PC-3 (cell line): ENCODE results near the gene ZCWPW1. TPM values are rescaled to one million over a fixed set of nuclear protein-coding genes. Genes with fewer than 3 reads are reported as not detected.
"Not testable (repeated sequence)": the region's sequence is repeated elsewhere in the genome, so short reads cannot be mapped to it uniquely, and the experiment has no call there.

Experiments
- ATAC-seq: fragments of 200-7000 bp; cut with Tn5 transposase; 2 replicates; pipeline ENCODE4 v1.9.1; 2020; ENCODE audit warnings: mild to moderate bottlenecking, moderate library complexity
- BruUV-seq: library from RNA; stranded (reverse); fragments of 400-500 nt; replicated peaks from 2 replicates; lab custom pipeline; 2021; lab: Mats Ljungman, UMichigan
- CTCF ChIA-PET: fragments of 300-600 bp; sonication (Branson Sonifier 250); formaldehyde crosslinking; loops from one replicate; lab custom pipeline; 2022; ENCODE audit warnings: antibody characterized with exemption; lab: Charles Lee
- POLR2A ChIA-PET: fragments of 300-600 bp; sonication (Branson Sonifier 250); formaldehyde crosslinking; loops from one replicate; lab custom pipeline; 2022; ENCODE audit warnings: antibody characterized with exemption; ENCODE audit not compliant: unreplicated experiment; lab: Charles Lee
- DNase-seq: peaks from one replicate; pipeline ENCODE4 v3.0.0-alpha.2; 2015
- H2AFZ ChIP-seq: fragments of 300-600 bp; sonication (generic); 2 replicates; pipeline ENCODE4 v1.6.0; 2016; ENCODE audit warnings: antibody characterized with exemption, low read length
- H3F3A ChIP-seq: fragments of 300-600 bp; sonication (generic); one replicate; pipeline ENCODE4 v1.6.0; 2017; ENCODE audit warnings: antibody characterized with exemption, low read length, control low read depth, mild to moderate bottlenecking; ENCODE audit not compliant: unreplicated experiment
- H3K27ac ChIP-seq: fragments of 300-600 bp; sonication (generic); 2 replicates; pipeline ENCODE4 v1.5.1; 2016; ENCODE audit warnings: mild to moderate bottlenecking, low read length
- H3K27me3 ChIP-seq: fragments of 300-600 bp; sonication (generic); 2 replicates; pipeline ENCODE4 v1.6.1; 2016; ENCODE audit warnings: low read length, mixed read lengths
- H3K36me3 ChIP-seq: fragments of 300-600 bp; sonication (generic); 2 replicates; pipeline ENCODE4 v1.6.1; 2016; ENCODE audit warnings: low read depth, mixed run types, low read length, mixed read lengths
- H3K4me1 ChIP-seq: fragments of 300-600 bp; sonication (generic); 2 replicates; pipeline ENCODE4 v1.5.1; 2016; ENCODE audit warnings: low read length; ENCODE audit not compliant: insufficient read depth
- H3K4me2 ChIP-seq: fragments of 300-600 bp; sonication (generic); 2 replicates; pipeline ENCODE4 v1.6.0; 2016; ENCODE audit warnings: low read length
- H3K4me3 ChIP-seq: fragments of 300-600 bp; sonication (generic); 2 replicates; pipeline ENCODE4 v1.5.1; 2016; ENCODE audit warnings: mild to moderate bottlenecking, low read length, mixed read lengths
- H3K79me2 ChIP-seq: fragments of 300-600 bp; sonication (generic); 2 replicates; pipeline ENCODE4 v1.6.1; 2017; ENCODE audit warnings: low read length, mixed read lengths
- H3K9ac ChIP-seq: fragments of 300-600 bp; sonication (generic); 2 replicates; pipeline ENCODE4 v1.6.0; 2016; ENCODE audit warnings: mild to moderate bottlenecking, low read length
- H3K9me2 ChIP-seq: fragments of 300-600 bp; sonication (generic); replicated peaks from 2 replicates; pipeline ENCODE4 v1.6.1; 2016; ENCODE audit warnings: mixed run types, low read length, mixed read lengths
- H3K9me3 ChIP-seq: fragments of 300-600 bp; sonication (generic); 2 replicates; pipeline ENCODE4 v1.6.1; 2016; ENCODE audit warnings: low read length, mixed read lengths
- H4K20me1 ChIP-seq: fragments of 300-600 bp; sonication (generic); 2 replicates; pipeline ENCODE4 v1.6.1; 2016; ENCODE audit warnings: low read length, mixed read lengths
- CTCF ChIP-seq: fragments of 300-600 bp; sonication (generic); conservative IDR thresholded peaks from 2 replicates; pipeline ENCODE4 v1.5.1; 2017; ENCODE audit warnings: antibody characterized with exemption, low read depth, mild to moderate bottlenecking, low read length
- EZH2 ChIP-seq: fragments of 300-600 bp; sonication (generic); IDR thresholded peaks from one replicate; pipeline ENCODE4 v1.6.1; 2017; ENCODE audit warnings: antibody characterized with exemption, mild to moderate bottlenecking, low read length; ENCODE audit not compliant: unreplicated experiment
- EZH2phosphoT487 ChIP-seq: fragments of 300-600 bp; sonication (generic); IDR thresholded peaks from 2 replicates; pipeline ENCODE4 v1.6.1; 2018; ENCODE audit warnings: mild to moderate bottlenecking, antibody characterized with exemption, low read length, borderline replicate concordance
- intact Hi-C: fragments of 100-400 bp; cut with micrococcal nuclease; formaldehyde crosslinking; loops from 2 replicates; pipeline ENCODE4 v1.9.0; 2023
- total RNA-seq: library from RNA; depleted of rRNA; stranded (reverse); fragments of >200 nt; gene quantifications from 2 replicates; pipeline ENCODE4 v1.2.3, GENCODE V29; 2014; rRNA removed

The ZCWPW1 gene
- total RNA-seq, 1 experiment from 2014 or later = 2.2 TPM

DNA sequence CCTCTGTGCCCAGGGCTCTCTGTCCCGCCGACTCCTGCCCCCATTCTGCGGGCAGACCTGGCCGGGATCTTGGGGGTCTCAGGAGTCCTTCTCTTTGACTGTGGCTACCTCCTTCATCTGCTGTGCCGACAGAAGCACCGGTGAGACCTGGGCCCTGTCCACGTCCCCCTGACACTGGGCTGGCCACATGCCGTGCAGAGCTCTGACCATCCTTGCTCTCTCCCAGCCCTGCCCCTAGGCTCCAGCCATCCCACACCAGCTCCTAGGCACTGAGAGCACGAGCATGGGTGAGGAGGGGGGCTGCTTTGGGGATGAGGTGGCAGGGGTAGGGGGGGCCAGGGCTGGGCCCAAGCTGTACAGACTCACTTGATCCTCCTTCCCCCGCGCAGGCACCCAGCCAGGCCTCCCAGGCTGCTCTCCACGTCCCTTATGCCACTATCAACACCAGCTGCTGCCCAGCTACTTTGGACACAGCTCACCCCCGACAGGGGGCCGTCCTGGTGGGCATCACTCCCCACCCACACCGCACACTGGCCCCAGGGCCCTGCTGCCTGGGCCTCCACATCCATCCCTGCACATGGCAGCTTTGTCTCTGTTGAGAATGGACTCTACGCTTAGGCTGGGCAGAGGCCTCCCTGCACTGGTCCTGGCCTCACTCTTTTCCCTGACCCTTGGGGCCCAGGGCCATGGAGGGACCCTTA, 75.4 kb downstream of the ZCWPW1 start:
- Histone ChIP-seq H3F3A (no peaks in the 10 kb centered on the region), H3K4me2 (no peak overlapping the region), H3K9me3 (no peaks in the 10 kb centered on the region), H3K79me2 (no peaks in the 10 kb centered on the region), H3K9me2 (no peaks in the 10 kb centered on the region), H3K27me3 (no peaks in the 10 kb centered on the region), H4K20me1 (no peaks in the 10 kb centered on the region), H3K27ac (no peak overlapping the region), H2AFZ (no peak overlapping the region), H3K4me3 (no peak overlapping the region), H3K4me1 (no peaks in the 10 kb centered on the region), H3K9ac (no peak overlapping the region), H3K36me3 (peaks cover 27% of the 10 kb centered on the region)
- POLR2A ChIA-PET = no interaction called here
- TF ChIP-seq EZH2phosphoT487 (no peak), EZH2 (no peak), CTCF (no peak)
- intact Hi-C loops = loop anchor here (10.0 kb wide), 1 partner anchor 52 kb away; no protein-coding TSS in a partner anchor
- no TSS peak for BruUV-seq
- CTCF ChIA-PET = no interaction called here
- DNase-seq = no peak
- ATAC-seq = no peak

GRCh38 chr7:100352230-100352781, 76.2 kb downstream of the ZCWPW1 start:
- H3K27me3 ChIP-seq, DNase-seq, CTCF ChIA-PET, BruUV-seq, H3K27ac ChIP-seq, POLR2A ChIA-PET, H3F3A ChIP-seq, H4K20me1 ChIP-seq, H3K4me3 ChIP-seq, H3K79me2 ChIP-seq, H3K4me1 ChIP-seq, H3K9me2 ChIP-seq, H2AFZ ChIP-seq, H3K4me2 ChIP-seq, ATAC-seq, H3K9ac ChIP-seq, H3K9me3 ChIP-seq: not testable (repeated sequence)
- intact Hi-C loops = loop anchor here (10.0 kb wide), 1 partner anchor 52 kb away; no protein-coding TSS in a partner anchor
- peaks cover 35% of the 10 kb centered on the region for H3K36me3 ChIP-seq

GRCh38 chr7:100351657-100352058, 76.8 kb downstream of the ZCWPW1 start:
- no peaks in the 10 kb centered on the region for H3K4me1 ChIP-seq
- H3K4me3 ChIP-seq = no peak overlapping the region
- H2AFZ ChIP-seq = no peak overlapping the region
- intact Hi-C loops = loop anchor here (10.0 kb wide), 1 partner anchor 53 kb away; no protein-coding TSS in a partner anchor
- no peaks in the 10 kb centered on the region for H3K9me3 ChIP-seq
- H3K36me3 ChIP-seq = peaks cover 41% of the 10 kb centered on the region
- ChIA-PET POLR2A (no interaction called here), CTCF (no interaction called here)
- TF ChIP-seq EZH2phosphoT487 = no peak
- no peak for TF ChIP-seq CTCF
- no peak for TF ChIP-seq EZH2
- H4K20me1 ChIP-seq = no peaks in the 10 kb centered on the region
- DNase-seq (no peak), ATAC-seq (no peak)
- no peaks in the 10 kb centered on the region for H3K79me2 ChIP-seq
- no peak overlapping the region for H3K9ac ChIP-seq
- no peaks in the 10 kb centered on the region for H3K27me3 ChIP-seq
- H3F3A ChIP-seq = no peaks in the 10 kb centered on the region
- no TSS peak for BruUV-seq
- H3K4me2 ChIP-seq = no peak overlapping the region
- no peak overlapping the region for H3K27ac ChIP-seq
- no peaks in the 10 kb centered on the region for H3K9me2 ChIP-seq

Other genes with a start within 250 kb of the ZCWPW1 start
- gene PVRIG, start 208.8 kb downstream of the ZCWPW1 start, total RNA-seq = not detected in 2 replicates
- gene SPDYE3, start 121.0 kb downstream of the ZCWPW1 start, total RNA-seq = not detected in 2 replicates
- gene PILRB, start 70.6 kb downstream of the ZCWPW1 start, total RNA-seq = 71.6 and 74.1 TPM in 2 replicates
- 0.92 and 1.9 TPM in 2 replicates for gene PILRA, start 55.2 kb downstream of the ZCWPW1 start, total RNA-seq
- 35.1 and 36.0 TPM in 2 replicates for gene MEPCE, start 1.1 kb upstream of the ZCWPW1 start, total RNA-seq
- gene PPP1R35, start 7.8 kb upstream of the ZCWPW1 start, total RNA-seq = 36.1 and 51.1 TPM in 2 replicates
- 0.11 and 2.5 TPM in 2 replicates for gene SPACDR, start 35.6 kb upstream of the ZCWPW1 start, total RNA-seq
- gene TSC22D4, start 50.5 kb upstream of the ZCWPW1 start, total RNA-seq = 57.1 and 66.1 TPM in 2 replicates
- gene NYAP1, start 55.2 kb upstream of the ZCWPW1 start, total RNA-seq = 1.2 and 1.9 TPM in 2 replicates
- 16.9 and 18.2 TPM in 2 replicates for gene AGFG2, start 110.5 kb upstream of the ZCWPW1 start, total RNA-seq
- gene SAP25, start 145.2 kb upstream of the ZCWPW1 start, total RNA-seq = 0.22 and 0.52 TPM in 2 replicates
- gene LRCH4, start 157.4 kb upstream of the ZCWPW1 start, total RNA-seq = 15.6 and 28.7 TPM in 2 replicates
- gene FBXO24, start 157.6 kb upstream of the ZCWPW1 start, total RNA-seq = 0.40 TPM in 1 of 2 replicates, not detected in the other
- 8.6 and 16.3 TPM in 2 replicates for gene PCOLCE, start 173.7 kb upstream of the ZCWPW1 start, total RNA-seq
- gene MOSPD3, start 183.8 kb upstream of the ZCWPW1 start, total RNA-seq = 9.4 and 19.4 TPM in 2 replicates
- not detected in 2 replicates for gene TFR2, start 212.8 kb upstream of the ZCWPW1 start, total RNA-seq
- gene ACTL6B, start 227.7 kb upstream of the ZCWPW1 start, total RNA-seq = not detected in 2 replicates
- gene GNB2, start 245.0 kb upstream of the ZCWPW1 start, total RNA-seq = 164 and 227 TPM in 2 replicates